HepG2 (cell line): ENCODE data around the gene FCER1G. TPM values are rescaled to one million over a fixed set of nuclear protein-coding genes. Genes with fewer than 3 reads are reported as not detected.

Experiments
- CHD2 ChIP-seq: IDR thresholded peaks from 2 replicates; pipeline ENCODE4 v1.6.1; 2011; ENCODE audit warnings: low read depth, low read length, improper control_type of control experiment
- ELF3 ChIP-seq: IDR thresholded peaks from 2 replicates; pipeline ENCODE4 v1.6.1; 2016; ENCODE audit warnings: missing genetic modification reagents, missing compliant biosample characterization
- MYC ChIP-seq: sonication (generic); formaldehyde crosslinking; IDR thresholded peaks from 2 replicates; pipeline ENCODE4 v1.9.0; 2021; ENCODE audit warnings: missing genetic modification reagents, borderline replicate concordance
- PHF5A ChIP-seq: IDR thresholded peaks from one replicate; pipeline ENCODE4 v1.6.1; 2018; ENCODE audit warnings: low read depth, missing genetic modification reagents; ENCODE audit not compliant: unreplicated experiment
- SNAI1 ChIP-seq: sonication (generic); formaldehyde crosslinking; IDR thresholded peaks from 2 replicates; pipeline ENCODE4 v1.5.0; 2020; ENCODE audit warnings: mild to moderate bottlenecking, missing genetic modification reagents, borderline replicate concordance
- ZNF10 ChIP-seq: sonication (generic); formaldehyde crosslinking; IDR thresholded peaks from 2 replicates; pipeline ENCODE4 v1.4.0; 2020; ENCODE audit warnings: mild to moderate bottlenecking, low read depth, missing genetic modification reagents, borderline replicate concordance
- ZNF253 ChIP-seq: sonication (generic); formaldehyde crosslinking; IDR thresholded peaks from 2 replicates; pipeline ENCODE4 v1.8.0; 2022; ENCODE audit warnings: mild to moderate bottlenecking, missing genetic modification reagents, borderline replicate concordance
- ZNF256 ChIP-seq: sonication (generic); formaldehyde crosslinking; conservative IDR thresholded peaks from 2 replicates; pipeline ENCODE4 v1.4.0; 2020; ENCODE audit warnings: missing genetic modification reagents
- ZNF367 ChIP-seq: sonication (generic); formaldehyde crosslinking; IDR thresholded peaks from 2 replicates; pipeline ENCODE4 v1.4.0; 2020; ENCODE audit warnings: missing genetic modification reagents, borderline replicate concordance
- ZNF605 ChIP-seq: sonication (generic); formaldehyde crosslinking; IDR thresholded peaks from 2 replicates; pipeline ENCODE4 v1.8.0; 2022; ENCODE audit warnings: mild to moderate bottlenecking, missing genetic modification reagents
- polyA plus RNA-seq, 8 experiments: library from polyadenylated mRNA; depleted of rRNA in 3 of 8; stranded (reverse) in 7 of 8; unstranded in 1 of 8; fragments of >200 nt; fragmentation: Illumina TruSeq in 4 of 8; extraction: Trizol in 4 of 8; gene quantifications; 2 replicates each; pipeline versions ENCODE4 v1.2.1 to v1.2.3, GENCODE V29; 2011 to 2016; ENCODE audit warnings: low read depth in 4 of 8, missing spikeins in 1 of 8, mixed read lengths in 1 of 8; ENCODE audit not compliant: insufficient read depth in 1 of 8
- total RNA-seq, 5 experiments: library from RNA; depleted of rRNA; stranded (reverse); fragments of >200 nt; fragmentation: Illumina TruSeq; extraction: Trizol; gene quantifications; 2 replicates each; pipeline ENCODE4 v1.2.3, GENCODE V29; 2016; ENCODE audit warnings: low read depth in 1 of 5
- TF ChIP-seq, protein P1 (sequence below): sonication (generic); formaldehyde crosslinking; IDR thresholded peaks from 2 replicates; pipeline ENCODE4 v1.4.0; 2020; ENCODE audit warnings: missing genetic modification reagents
- TF ChIP-seq, protein P2 (sequence below): IDR thresholded peaks from 2 replicates; pipeline ENCODE4 v1.6.1; 2016; ENCODE audit warnings: missing genetic modification reagents, missing compliant biosample characterization
- TF ChIP-seq, protein P3 (sequence below): sonication (generic); formaldehyde crosslinking; IDR thresholded peaks from 2 replicates; pipeline ENCODE4 v1.5.1; 2020; ENCODE audit warnings: missing genetic modification reagents, mild to moderate bottlenecking, borderline replicate concordance
- TF ChIP-seq, protein P4 (sequence below), 2 experiments: sonication (generic) in 1 of 2; formaldehyde crosslinking in 1 of 2; IDR thresholded peaks; 2 replicates each; pipeline versions ENCODE4 v1.4.0 to v1.6.1; 2018 to 2020; ENCODE audit warnings: missing genetic modification reagents in 2 of 2, borderline replicate concordance in 1 of 2, low read depth in 1 of 2, mild to moderate bottlenecking in 1 of 2, missing biosample characterization in 1 of 2

Gene FCER1G
- total and polyA plus RNA-seq, 2 of the 13 experiments (the other 11 are each of a cell fraction or from before 2014, with no cell fraction given) = 1.3 to 6.4 TPM

DNA sequence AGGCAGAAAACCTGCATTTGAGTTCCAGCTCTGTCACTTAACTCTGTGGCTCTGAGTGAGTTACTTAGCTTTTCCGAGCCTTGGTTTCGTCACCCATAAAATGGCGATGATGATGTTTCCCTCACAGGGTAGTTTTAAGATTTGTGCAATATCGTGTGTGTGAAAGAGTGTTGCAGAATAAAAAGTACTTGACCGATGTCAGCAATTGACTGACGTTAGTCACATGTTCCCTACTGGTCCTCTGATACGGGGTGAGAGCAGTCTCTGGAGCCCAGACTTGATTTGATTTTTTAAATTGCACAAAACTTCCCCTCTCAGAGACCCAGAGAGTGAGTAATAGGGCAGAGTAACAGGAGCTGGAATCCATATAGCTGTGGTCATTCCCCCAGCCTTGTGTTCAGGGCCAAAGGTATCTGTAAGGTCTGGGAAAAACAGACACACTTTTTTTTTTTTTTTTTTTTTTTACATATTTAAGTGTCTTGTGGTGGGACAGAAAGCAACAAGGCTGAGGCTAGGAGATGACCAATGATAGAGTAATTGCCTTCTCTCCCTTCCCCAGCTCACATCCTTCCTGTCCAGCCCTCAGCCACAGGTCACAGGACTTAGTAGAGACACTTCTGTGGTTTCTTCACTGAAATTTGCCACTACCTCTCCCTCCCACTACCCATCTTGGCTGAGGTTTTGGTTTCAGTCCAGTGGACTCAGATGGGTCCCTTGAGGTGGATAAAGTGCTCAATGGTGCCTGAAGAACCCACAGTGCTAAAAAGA lies 2.0 kb downstream of the FCER1G start (continued):
- TF ChIP-seq, protein P1, sequence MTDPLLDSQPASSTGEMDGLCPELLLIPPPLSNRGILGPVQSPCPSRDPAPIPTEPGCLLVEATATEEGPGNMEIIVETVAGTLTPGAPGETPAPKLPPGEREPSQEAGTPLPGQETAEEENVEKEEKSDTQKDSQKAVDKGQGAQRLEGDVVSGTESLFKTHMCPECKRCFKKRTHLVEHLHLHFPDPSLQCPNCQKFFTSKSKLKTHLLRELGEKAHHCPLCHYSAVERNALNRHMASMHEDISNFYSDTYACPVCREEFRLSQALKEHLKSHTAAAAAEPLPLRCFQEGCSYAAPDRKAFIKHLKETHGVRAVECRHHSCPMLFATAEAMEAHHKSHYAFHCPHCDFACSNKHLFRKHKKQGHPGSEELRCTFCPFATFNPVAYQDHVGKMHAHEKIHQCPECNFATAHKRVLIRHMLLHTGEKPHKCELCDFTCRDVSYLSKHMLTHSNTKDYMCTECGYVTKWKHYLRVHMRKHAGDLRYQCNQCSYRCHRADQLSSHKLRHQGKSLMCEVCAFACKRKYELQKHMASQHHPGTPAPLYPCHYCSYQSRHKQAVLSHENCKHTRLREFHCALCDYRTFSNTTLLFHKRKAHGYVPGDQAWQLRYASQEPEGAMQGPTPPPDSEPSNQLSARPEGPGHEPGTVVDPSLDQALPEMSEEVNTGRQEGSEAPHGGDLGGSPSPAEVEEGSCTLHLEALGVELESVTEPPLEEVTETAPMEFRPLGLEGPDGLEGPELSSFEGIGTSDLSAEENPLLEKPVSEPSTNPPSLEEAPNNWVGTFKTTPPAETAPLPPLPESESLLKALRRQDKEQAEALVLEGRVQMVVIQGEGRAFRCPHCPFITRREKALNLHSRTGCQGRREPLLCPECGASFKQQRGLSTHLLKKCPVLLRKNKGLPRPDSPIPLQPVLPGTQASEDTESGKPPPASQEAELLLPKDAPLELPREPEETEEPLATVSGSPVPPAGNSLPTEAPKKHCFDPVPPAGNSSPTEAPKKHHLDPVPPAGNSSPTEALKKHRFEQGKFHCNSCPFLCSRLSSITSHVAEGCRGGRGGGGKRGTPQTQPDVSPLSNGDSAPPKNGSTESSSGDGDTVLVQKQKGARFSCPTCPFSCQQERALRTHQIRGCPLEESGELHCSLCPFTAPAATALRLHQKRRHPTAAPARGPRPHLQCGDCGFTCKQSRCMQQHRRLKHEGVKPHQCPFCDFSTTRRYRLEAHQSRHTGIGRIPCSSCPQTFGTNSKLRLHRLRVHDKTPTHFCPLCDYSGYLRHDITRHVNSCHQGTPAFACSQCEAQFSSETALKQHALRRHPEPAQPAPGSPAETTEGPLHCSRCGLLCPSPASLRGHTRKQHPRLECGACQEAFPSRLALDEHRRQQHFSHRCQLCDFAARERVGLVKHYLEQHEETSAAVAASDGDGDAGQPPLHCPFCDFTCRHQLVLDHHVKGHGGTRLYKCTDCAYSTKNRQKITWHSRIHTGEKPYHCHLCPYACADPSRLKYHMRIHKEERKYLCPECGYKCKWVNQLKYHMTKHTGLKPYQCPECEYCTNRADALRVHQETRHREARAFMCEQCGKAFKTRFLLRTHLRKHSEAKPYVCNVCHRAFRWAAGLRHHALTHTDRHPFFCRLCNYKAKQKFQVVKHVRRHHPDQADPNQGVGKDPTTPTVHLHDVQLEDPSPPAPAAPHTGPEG (CRISPR knock-in tag) = no peak
- no peak for TF ChIP-seq MYC (CRISPR knock-in tag)
- TF ChIP-seq, protein P2, sequence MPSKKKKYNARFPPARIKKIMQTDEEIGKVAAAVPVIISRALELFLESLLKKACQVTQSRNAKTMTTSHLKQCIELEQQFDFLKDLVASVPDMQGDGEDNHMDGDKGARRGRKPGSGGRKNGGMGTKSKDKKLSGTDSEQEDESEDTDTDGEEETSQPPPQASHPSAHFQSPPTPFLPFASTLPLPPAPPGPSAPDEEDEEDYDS (CRISPR knock-in tag) = peak; percentile 40; the same call in 1 of the 2 replicates
- TF ChIP-seq, protein P3, sequence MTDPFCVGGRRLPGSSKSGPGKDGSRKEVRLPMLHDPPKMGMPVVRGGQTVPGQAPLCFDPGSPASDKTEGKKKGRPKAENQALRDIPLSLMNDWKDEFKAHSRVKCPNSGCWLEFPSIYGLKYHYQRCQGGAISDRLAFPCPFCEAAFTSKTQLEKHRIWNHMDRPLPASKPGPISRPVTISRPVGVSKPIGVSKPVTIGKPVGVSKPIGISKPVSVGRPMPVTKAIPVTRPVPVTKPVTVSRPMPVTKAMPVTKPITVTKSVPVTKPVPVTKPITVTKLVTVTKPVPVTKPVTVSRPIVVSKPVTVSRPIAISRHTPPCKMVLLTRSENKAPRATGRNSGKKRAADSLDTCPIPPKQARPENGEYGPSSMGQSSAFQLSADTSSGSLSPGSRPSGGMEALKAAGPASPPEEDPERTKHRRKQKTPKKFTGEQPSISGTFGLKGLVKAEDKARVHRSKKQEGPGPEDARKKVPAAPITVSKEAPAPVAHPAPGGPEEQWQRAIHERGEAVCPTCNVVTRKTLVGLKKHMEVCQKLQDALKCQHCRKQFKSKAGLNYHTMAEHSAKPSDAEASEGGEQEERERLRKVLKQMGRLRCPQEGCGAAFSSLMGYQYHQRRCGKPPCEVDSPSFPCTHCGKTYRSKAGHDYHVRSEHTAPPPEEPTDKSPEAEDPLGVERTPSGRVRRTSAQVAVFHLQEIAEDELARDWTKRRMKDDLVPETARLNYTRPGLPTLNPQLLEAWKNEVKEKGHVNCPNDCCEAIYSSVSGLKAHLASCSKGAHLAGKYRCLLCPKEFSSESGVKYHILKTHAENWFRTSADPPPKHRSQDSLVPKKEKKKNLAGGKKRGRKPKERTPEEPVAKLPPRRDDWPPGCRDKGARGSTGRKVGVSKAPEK (CRISPR knock-in tag) = no peak
- no peak for TF ChIP-seq PHF5A
- no peak for TF ChIP-seq ZNF253 (CRISPR knock-in tag)
- TF ChIP-seq ZNF10 (CRISPR knock-in tag) = no peak
- TF ChIP-seq ZNF605 (CRISPR knock-in tag) = no peak
- TF ChIP-seq SNAI1 (CRISPR knock-in tag) = no peak
- TF ChIP-seq ELF3 (CRISPR knock-in tag) = 0 out of 2 replicates have a peak, but pooled peaks have one; percentile 11
- no peak for TF ChIP-seq CHD2
- no peak for TF ChIP-seq ZNF367 (CRISPR knock-in tag)
- no peak for TF ChIP-seq ZNF256 (CRISPR knock-in tag)
- TF ChIP-seq, protein P4, sequence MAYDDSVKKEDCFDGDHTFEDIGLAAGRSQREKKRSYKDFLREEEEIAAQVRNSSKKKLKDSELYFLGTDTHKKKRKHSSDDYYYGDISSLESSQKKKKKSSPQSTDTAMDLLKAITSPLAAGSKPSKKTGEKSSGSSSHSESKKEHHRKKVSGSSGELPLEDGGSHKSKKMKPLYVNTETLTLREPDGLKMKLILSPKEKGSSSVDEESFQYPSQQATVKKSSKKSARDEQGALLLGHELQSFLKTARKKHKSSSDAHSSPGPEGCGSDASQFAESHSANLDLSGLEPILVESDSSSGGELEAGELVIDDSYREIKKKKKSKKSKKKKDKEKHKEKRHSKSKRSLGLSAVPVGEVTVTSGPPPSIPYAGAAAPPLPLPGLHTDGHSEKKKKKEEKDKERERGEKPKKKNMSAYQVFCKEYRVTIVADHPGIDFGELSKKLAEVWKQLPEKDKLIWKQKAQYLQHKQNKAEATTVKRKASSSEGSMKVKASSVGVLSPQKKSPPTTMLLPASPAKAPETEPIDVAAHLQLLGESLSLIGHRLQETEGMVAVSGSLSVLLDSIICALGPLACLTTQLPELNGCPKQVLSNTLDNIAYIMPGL (CRISPR knock-in tag; IDR thresholded peaks at IDR 0.05; ENCODE audit: borderline replicate concordance in 1 of 2, low read depth in 1 of 2) = no peak
- TF ChIP-seq, all 625 proteins: peak for 17
